Right atrium auricular region (tissue), 2 donors: ENCODE measurements around the gene PIGH. TPM values are rescaled to one million over a fixed set of nuclear protein-coding genes. Genes with fewer than 3 reads are reported as not detected.
A peak's percentile ranks its signal among the peaks of the same experiment; 100 is the strongest.

ENCODE experiments used
- DNase-seq: peaks from one replicate; pipeline ENCODE4 v3.0.0-alpha.2; 2019; ENCODE audit warnings: low spot score
- H3K27ac ChIP-seq, 2 donors: fragments of 200-600 bp; sonication (generic); 1 replicate in 1 of 2; 2 replicates in 1 of 2; pipeline ENCODE4 v1.5.1; 2016 to 2019
- H3K27me3 ChIP-seq, 2 donors: fragments of 200-600 bp; sonication (generic); one replicate each; pipeline versions ENCODE4 v1.5.1 to v1.6.0; 2017 to 2019
- H3K36me3 ChIP-seq: fragments of 200-600 bp; sonication (generic); one replicate; pipeline ENCODE4 v1.5.1; 2016
- H3K4me1 ChIP-seq, 2 donors: fragments of 200-600 bp; sonication (generic); one replicate each; pipeline versions ENCODE4 v1.5.1 to v1.6.0; 2017 to 2019
- H3K4me3 ChIP-seq, 2 donors: fragments of 200-600 bp; sonication (generic); 1 replicate in 1 of 2; 2 replicates in 1 of 2; pipeline ENCODE4 v1.5.1; 2017 to 2019; ENCODE audit warnings: mild to moderate bottlenecking in 1 of 2, moderate library complexity in 1 of 2
- H3K9me3 ChIP-seq, 2 donors: fragments of 200-600 bp; sonication (generic); one replicate each; pipeline ENCODE4 v1.5.1; 2019
- total RNA-seq, 2 donors: library from RNA; depleted of rRNA; stranded (reverse); fragments of >200 nt; gene quantifications; one replicate each; pipeline ENCODE4 v1.1.0, GENCODE V29; 2016
- TF ChIP-seq, protein P1 (sequence below), 2 donors: fragments of 200-600 bp; sonication (generic); IDR thresholded peaks; one replicate each; pipeline ENCODE4 v1.5.1; 2019; ENCODE audit warnings: antibody characterized with exemption in 2 of 2

The PIGH gene
- total RNA-seq, 2 donors from 2014 or later = 13.8 to 15.3 TPM

DNA sequence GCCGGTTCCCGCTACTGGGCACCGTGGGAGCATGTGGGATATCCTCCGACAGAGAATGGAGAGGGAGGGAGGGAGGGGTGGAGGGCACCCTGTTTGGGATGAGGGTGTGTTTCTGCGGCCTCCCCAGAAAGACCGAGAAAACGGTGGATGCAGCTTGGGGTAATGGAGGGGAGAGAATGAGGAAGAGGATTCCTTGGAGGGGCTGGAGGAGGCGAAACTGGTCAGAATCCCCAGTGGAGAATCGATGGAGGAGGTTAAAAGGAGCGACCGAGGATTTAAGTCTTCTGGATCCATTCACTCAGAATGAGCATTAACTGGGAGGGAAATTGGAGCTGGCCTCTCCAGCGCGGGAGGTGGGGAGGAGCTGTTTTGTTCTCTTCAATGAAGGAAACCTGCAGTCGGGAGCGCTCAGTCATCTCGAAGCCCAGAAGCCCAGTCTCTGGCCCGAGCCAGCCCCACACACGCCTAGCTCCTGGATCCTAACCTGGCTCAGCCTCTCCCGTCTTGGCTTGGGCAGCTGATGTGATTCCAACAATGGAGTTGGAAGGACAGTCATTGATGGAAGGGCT, 20.2 kb upstream of the PIGH start:
- TF ChIP-seq, protein P1, sequence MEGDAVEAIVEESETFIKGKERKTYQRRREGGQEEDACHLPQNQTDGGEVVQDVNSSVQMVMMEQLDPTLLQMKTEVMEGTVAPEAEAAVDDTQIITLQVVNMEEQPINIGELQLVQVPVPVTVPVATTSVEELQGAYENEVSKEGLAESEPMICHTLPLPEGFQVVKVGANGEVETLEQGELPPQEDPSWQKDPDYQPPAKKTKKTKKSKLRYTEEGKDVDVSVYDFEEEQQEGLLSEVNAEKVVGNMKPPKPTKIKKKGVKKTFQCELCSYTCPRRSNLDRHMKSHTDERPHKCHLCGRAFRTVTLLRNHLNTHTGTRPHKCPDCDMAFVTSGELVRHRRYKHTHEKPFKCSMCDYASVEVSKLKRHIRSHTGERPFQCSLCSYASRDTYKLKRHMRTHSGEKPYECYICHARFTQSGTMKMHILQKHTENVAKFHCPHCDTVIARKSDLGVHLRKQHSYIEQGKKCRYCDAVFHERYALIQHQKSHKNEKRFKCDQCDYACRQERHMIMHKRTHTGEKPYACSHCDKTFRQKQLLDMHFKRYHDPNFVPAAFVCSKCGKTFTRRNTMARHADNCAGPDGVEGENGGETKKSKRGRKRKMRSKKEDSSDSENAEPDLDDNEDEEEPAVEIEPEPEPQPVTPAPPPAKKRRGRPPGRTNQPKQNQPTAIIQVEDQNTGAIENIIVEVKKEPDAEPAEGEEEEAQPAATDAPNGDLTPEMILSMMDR (IDR thresholded peaks at IDR 0.05) = no peak
- peak overlapping the region; percentile 51 to 72 for H3K27ac ChIP-seq

DNA sequence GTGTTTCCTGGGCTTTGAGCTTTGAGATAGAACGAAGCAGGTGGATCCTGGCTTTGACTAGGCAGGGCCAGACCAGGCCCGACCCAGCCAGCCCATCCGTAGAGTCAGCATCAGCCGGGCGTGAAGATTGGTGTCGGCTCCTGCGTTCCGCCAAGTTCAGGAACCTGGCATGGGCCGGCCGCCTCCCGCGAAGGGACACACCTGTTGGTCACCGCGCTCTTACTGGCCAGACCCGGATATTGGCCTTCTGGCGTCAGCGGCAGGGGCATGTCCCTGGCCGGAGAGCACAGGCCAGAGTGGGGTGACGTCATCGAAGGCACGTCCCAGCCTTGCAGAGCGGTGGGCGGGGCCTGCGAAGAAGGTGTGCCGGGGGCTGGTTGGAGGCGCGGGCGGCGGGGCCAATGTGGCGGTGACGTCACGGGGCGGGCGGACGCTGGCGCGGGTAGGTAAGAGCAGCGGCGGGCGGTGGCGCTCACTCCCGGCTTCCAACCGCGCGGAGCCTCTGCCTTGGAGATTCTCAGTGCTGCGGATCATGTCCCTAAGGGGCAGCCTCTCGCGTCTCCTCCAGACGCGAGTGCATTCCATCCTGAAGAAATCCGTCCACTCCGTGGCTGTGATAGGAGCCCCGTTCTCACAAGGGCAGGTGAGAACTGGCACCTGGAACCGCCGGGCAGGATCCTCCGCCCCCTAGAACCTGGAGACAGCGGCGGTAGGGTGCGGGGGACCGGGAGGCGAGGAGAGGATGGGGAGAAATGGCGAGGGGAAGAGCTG, 19.6 kb upstream of the PIGH start, which contains the start of gene ARG2:
ARG2 (plus strand) TSS at position 475 of the 771 bp plus-strand sequence; CDS start at position 533, 58 bp downstream.
- H3K27ac ChIP-seq = peak within 1 kb of the TSS; percentile 52 to 72
- peak; percentile 98 for DNase-seq

More for the DNA sequence above, 20.2 kb upstream of the PIGH start:
- Histone ChIP-seq H3K9me3 (no peaks in the 10 kb centered on the region), H3K27me3 (no peaks in the 10 kb centered on the region), H3K4me3 (peak overlapping the region; percentile 46 to 71), H3K36me3 (no peaks in the 10 kb centered on the region), H3K4me1 (peaks cover 0 to 17% of the 10 kb centered on the region in 2 donors)
- DNase-seq = no peak

DNA sequence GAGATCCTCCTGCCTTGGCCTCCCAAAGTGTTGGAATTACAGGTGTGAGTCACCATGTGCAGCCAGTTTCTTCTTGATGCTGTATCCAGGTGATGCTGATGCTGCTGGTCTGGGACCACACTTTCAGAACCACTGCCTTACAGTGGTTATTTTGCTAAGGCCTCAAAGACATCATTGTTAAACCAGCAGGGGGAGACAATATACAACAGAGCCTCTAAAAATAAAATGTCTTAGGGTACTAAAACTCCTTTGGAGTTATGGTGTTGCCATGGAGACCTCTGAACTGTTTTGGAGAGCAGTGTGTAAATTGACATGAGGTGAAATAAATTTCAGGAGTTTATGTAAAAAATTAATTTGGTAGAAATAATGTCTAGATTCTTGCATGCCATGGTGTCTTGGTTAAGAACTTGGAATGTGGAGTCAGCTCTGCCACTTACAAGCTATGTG, 18.6 kb upstream of the PIGH start:
- peaks cover 0 to 17% of the 10 kb centered on the region in 2 donors for H3K4me1 ChIP-seq
- no peaks in the 10 kb centered on the region for H3K27me3 ChIP-seq
- no peaks in the 10 kb centered on the region for H3K9me3 ChIP-seq
- DNase-seq = no peak
- H3K27ac ChIP-seq = peak overlapping the region; percentile 52 to 72
- TF ChIP-seq, protein P1 (IDR thresholded peaks at IDR 0.05) = peak; percentile 50 to 79
- no peaks in the 10 kb centered on the region for H3K36me3 ChIP-seq
- H3K4me3 ChIP-seq = no peak overlapping the region

More for the DNA sequence above, 19.6 kb upstream of the PIGH start, which contains the start of gene ARG2:
- Histone ChIP-seq H3K36me3 (no peaks in the 10 kb centered on the region), H3K4me3 (peak within 1 kb of the TSS; percentile 46 to 71), H3K9me3 (no peaks in the 10 kb centered on the region), H3K4me1 (peaks cover 0 to 17% of the 10 kb centered on the region in 2 donors), H3K27me3 (no peaks in the 10 kb centered on the region)
- TF ChIP-seq, protein P1 (IDR thresholded peaks at IDR 0.05) = no peak

DNA sequence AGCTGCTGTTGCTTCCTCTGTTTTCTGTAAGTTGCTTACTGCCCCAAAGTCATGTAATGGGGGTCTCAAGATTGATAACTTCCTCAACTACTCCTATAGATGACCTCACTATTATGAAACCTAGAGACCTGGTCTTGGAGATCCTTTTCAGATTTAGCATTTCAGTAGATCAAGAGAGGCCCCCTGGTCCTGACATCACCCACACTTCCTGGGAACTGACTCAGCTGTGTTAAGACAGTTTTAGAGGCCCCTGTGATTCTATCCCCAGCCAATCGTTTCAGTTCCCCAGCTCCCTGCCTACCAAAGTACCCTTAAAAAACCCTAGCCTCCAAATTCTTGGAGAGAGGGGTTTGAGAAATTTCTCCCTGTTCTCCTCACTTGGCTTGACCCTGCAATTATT, 10.4 kb upstream of the PIGH start:
- Histone ChIP-seq H3K36me3 (no peaks in the 10 kb centered on the region), H3K27me3 (no peaks in the 10 kb centered on the region), H3K4me3 (no peak overlapping the region), H3K9me3 (no peaks in the 10 kb centered on the region), H3K27ac (no peak overlapping the region), H3K4me1 (no peaks in the 10 kb centered on the region)
- TF ChIP-seq, protein P1 (IDR thresholded peaks at IDR 0.05) = no peak
- no peak for DNase-seq

DNA sequence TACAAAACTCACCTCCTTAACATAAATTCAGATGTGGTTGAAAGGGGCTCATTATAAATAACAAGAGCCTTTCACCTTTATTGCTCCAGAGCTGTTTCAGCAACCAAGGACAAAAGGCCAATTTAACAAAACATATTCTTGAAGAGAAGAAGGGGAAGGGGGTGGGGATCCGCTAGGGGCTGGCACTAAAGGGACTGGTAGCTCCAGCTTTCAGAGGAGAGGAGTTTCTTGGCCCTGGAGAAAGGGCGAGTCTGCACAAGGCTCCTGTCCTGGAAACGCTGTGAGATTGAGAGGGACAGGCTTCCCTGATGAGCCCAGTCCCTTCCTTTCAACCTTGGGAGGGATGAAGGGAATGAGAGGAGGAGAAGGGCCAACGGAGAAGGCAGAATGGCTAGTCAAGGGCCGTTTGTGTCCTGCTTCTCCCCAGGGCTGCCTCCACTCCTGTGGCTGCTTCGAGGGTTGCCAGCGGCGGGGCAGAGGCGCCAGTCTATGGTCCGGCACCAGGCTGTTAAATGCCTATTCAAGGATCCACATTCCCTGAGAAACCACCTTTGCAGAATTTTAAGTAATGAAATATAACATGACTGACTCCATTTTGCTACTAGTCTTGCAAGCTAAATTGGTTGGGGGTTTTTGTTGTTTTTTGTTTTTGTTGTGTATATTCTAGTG, 9.7 kb upstream of the PIGH start:
- TF ChIP-seq, protein P1 (IDR thresholded peaks at IDR 0.05) = no peak
- Histone ChIP-seq H3K4me1 (no peaks in the 10 kb centered on the region), H3K27me3 (no peaks in the 10 kb centered on the region), H3K27ac (no peak overlapping the region), H3K36me3 (no peaks in the 10 kb centered on the region), H3K4me3 (no peak overlapping the region), H3K9me3 (no peaks in the 10 kb centered on the region)
- DNase-seq = no peak
